IMR-90 (cell line): Measurements from ENCODE around the gene BTBD9. TPM values are rescaled to one million over a fixed set of nuclear protein-coding genes. Genes with fewer than 3 reads are reported as not detected.

ENCODE experiments used
- ATAC-seq: fragments of 200-7000 bp; cut with Tn5 transposase; 2 replicates; pipeline ENCODE4 v1.9.1; 2020; ENCODE audit warnings: low read depth, mild to moderate bottlenecking, moderate library complexity
- BruUV-seq: library from RNA; stranded (reverse); fragments of 400-500 nt; replicated peaks from 2 replicates; lab custom pipeline; 2021; lab: Mats Ljungman, UMichigan
- CTCF ChIA-PET: fragments of 300-600 bp; formaldehyde crosslinking; extraction: SDS; loops from one replicate; lab custom pipeline; 2021; ENCODE audit warnings: antibody characterized with exemption; lab: Yijun Ruan, JAX
- POLR2A ChIA-PET: fragments of 300-600 bp; sonication (Branson Sonifier 250); formaldehyde crosslinking; loops from one replicate; lab custom pipeline; 2022; ENCODE audit warnings: antibody characterized with exemption; ENCODE audit not compliant: unreplicated experiment; lab: Charles Lee
- DNase-seq: peaks from one replicate; pipeline ENCODE4 v3.0.0; 2013
- H2AFZ ChIP-seq: replicated peaks from 2 replicates; pipeline ENCODE3; 2013; ENCODE audit warnings: low read length, mild to moderate bottlenecking; ENCODE audit not compliant: poor library complexity
- H2AK5ac ChIP-seq: 2 replicates; pipeline ENCODE4 v1.6.1; 2013; ENCODE audit warnings: low read depth, low read length, inconsistent platforms
- H2AK9ac ChIP-seq: replicated peaks from 2 replicates; pipeline ENCODE3; 2013; ENCODE audit warnings: mild to moderate bottlenecking, low read depth, low read length, moderate library complexity; ENCODE audit not compliant: poor library complexity
- H2BK120ac ChIP-seq: 2 replicates; pipeline ENCODE4 v1.6.1; 2013; ENCODE audit warnings: low read depth, low read length, inconsistent platforms
- H2BK15ac ChIP-seq: 3 replicates; pipeline ENCODE4 v1.6.1; 2013; ENCODE audit warnings: low read depth, low read length, inconsistent platforms
- H2BK20ac ChIP-seq: 2 replicates; pipeline ENCODE4 v1.6.1; 2013; ENCODE audit warnings: low read depth, mild to moderate bottlenecking, inconsistent platforms, low read length, moderate library complexity
- H2BK5ac ChIP-seq: 2 replicates; pipeline ENCODE4 v1.6.1; 2013; ENCODE audit warnings: mild to moderate bottlenecking, low read depth, low read length, inconsistent platforms; ENCODE audit not compliant: poor library complexity, severe bottlenecking
- H3K14ac ChIP-seq: replicated peaks from 2 replicates; pipeline ENCODE4 v1.6.1; 2013; ENCODE audit warnings: low read depth, low read length, inconsistent platforms
- H3K18ac ChIP-seq: 2 replicates; pipeline ENCODE4 v1.6.1; 2013; ENCODE audit warnings: low read depth, low read length, control low read depth
- H3K23ac ChIP-seq: 2 replicates; pipeline ENCODE4 v1.6.1; 2013; ENCODE audit warnings: low read depth, low read length, inconsistent platforms
- H3K27ac ChIP-seq: 2 replicates; pipeline ENCODE4 v1.5.1; 2013; ENCODE audit warnings: mild to moderate bottlenecking, control low read depth, low read length; ENCODE audit not compliant: insufficient read depth
- H3K27me3 ChIP-seq: 2 replicates; pipeline ENCODE4 v1.6.1; 2013; ENCODE audit warnings: low read length; ENCODE audit not compliant: control insufficient read depth, insufficient read depth
- H3K36me3 ChIP-seq: 2 replicates; pipeline ENCODE4 v1.6.1; 2013; ENCODE audit warnings: low read length, mixed read lengths; ENCODE audit not compliant: control insufficient read depth, insufficient read depth
- H3K4ac ChIP-seq: 2 replicates; pipeline ENCODE4 v1.6.1; 2013; ENCODE audit warnings: low read depth, low read length, inconsistent platforms
- H3K4me1 ChIP-seq: 2 replicates; pipeline ENCODE4 v1.6.1; 2013; ENCODE audit warnings: low read length, mixed read lengths; ENCODE audit not compliant: control insufficient read depth, insufficient read depth
- H3K4me2 ChIP-seq: 2 replicates; pipeline ENCODE4 v1.6.1; 2013; ENCODE audit warnings: low read depth, mild to moderate bottlenecking, control low read depth, low read length, moderate library complexity
- H3K4me3 ChIP-seq: 2 replicates; pipeline ENCODE4 v1.5.1; 2013; ENCODE audit warnings: low read depth, mild to moderate bottlenecking, control low read depth, low read length, moderate library complexity; ENCODE audit not compliant: insufficient read depth
- H3K56ac ChIP-seq: 2 replicates; pipeline ENCODE4 v1.6.1; 2013; ENCODE audit warnings: low read length, inconsistent platforms; ENCODE audit not compliant: insufficient read depth; ENCODE audit errors: extremely low read depth
- H3K79me1 ChIP-seq, 2 experiments: 2 replicates each; pipeline ENCODE4 v1.6.1; 2013; ENCODE audit warnings: low read length in 2 of 2, inconsistent platforms in 1 of 2, low read depth in 1 of 2
- H3K9ac ChIP-seq: 2 replicates; pipeline ENCODE4 v1.6.1; 2013; ENCODE audit warnings: low read depth, low read length, control low read depth
- H3K9me1 ChIP-seq: 2 replicates; pipeline ENCODE4 v1.6.1; 2013; ENCODE audit warnings: low read length, inconsistent platforms; ENCODE audit not compliant: insufficient read depth
- H3K9me3 ChIP-seq: 2 replicates; pipeline ENCODE4 v1.6.1; 2013; ENCODE audit warnings: low read length; ENCODE audit not compliant: control insufficient read depth, insufficient read depth
- H4K20me1 ChIP-seq: 2 replicates; pipeline ENCODE4 v1.6.1; 2013; ENCODE audit warnings: low read length, inconsistent platforms; ENCODE audit not compliant: insufficient read depth
- H4K5ac ChIP-seq: 2 replicates; pipeline ENCODE4 v1.6.1; 2013; ENCODE audit warnings: mild to moderate bottlenecking, low read depth, low read length, control low read depth
- H4K8ac ChIP-seq, 2 experiments: 2 replicates each; pipeline ENCODE4 v1.6.1; 2013; ENCODE audit warnings: low read depth in 2 of 2, low read length in 2 of 2, control low read depth in 1 of 2, inconsistent platforms in 1 of 2
- H4K91ac ChIP-seq: 2 replicates; pipeline ENCODE4 v1.6.1; 2013; ENCODE audit warnings: low read depth, low read length, inconsistent platforms; ENCODE audit not compliant: insufficient read depth
- CEBPB ChIP-seq: IDR thresholded peaks from 2 replicates; pipeline ENCODE4 v1.6.1; 2012; ENCODE audit warnings: low read depth, low read length, improper control_type of control experiment
- FOS ChIP-seq: fragments of 150-350 bp; IDR thresholded peaks from 2 replicates; pipeline ENCODE4 v1.6.1; 2016; ENCODE audit warnings: low read depth, low read length
- MAFK ChIP-seq: IDR thresholded peaks from 2 replicates; pipeline ENCODE4 v1.6.1; 2012; ENCODE audit warnings: low read depth, low read length, improper control_type of control experiment
- MAZ ChIP-seq: IDR thresholded peaks from 2 replicates; pipeline ENCODE4 v1.6.1; 2012; ENCODE audit warnings: low read depth, mild to moderate bottlenecking, low read length, improper control_type of control experiment, moderate library complexity, borderline replicate concordance
- MXI1 ChIP-seq: IDR thresholded peaks from 2 replicates; pipeline ENCODE4 v1.6.1; 2012; ENCODE audit warnings: low read depth, mild to moderate bottlenecking, low read length, moderate library complexity, borderline replicate concordance
- NFE2L2 ChIP-seq: fragments of 150-350 bp; IDR thresholded peaks from 2 replicates; pipeline ENCODE4 v1.6.1; 2016; ENCODE audit warnings: low read depth, mild to moderate bottlenecking, low read length
- POLR2A ChIP-seq: IDR thresholded peaks from 2 replicates; pipeline ENCODE4 v1.6.1; 2012; ENCODE audit warnings: mild to moderate bottlenecking, low read depth, low read length
- RAD21 ChIP-seq: IDR thresholded peaks from 2 replicates; pipeline ENCODE4 v1.6.1; 2012; ENCODE audit warnings: low read length, improper control_type of control experiment
- RCOR1 ChIP-seq: IDR thresholded peaks from 2 replicates; pipeline ENCODE4 v1.6.1; 2012; ENCODE audit warnings: mild to moderate bottlenecking, low read length, improper control_type of control experiment; ENCODE audit not compliant: insufficient replicate concordance
- SMC3 ChIP-seq: fragments of 150-350 bp; IDR thresholded peaks from 2 replicates; pipeline ENCODE4 v1.6.1; 2016; ENCODE audit warnings: low read depth, mild to moderate bottlenecking, antibody characterized with exemption, low read length, moderate library complexity
- WGBS, 2 experiments: methylation state at CpG; one replicate each; pipeline versions ENCODE4 v1.1.5 to v1.1.7; 2013; ENCODE audit warnings: missing lambda C conversion rate in 2 of 2; ENCODE audit not compliant: insufficient read length in 1 of 2; ENCODE audit errors: extremely low coverage in 2 of 2; 5-methylcytosine and 5-hydroxymethylcytosine counted together
- dilution Hi-C: fragments of 300-500 bp; cut with HindIII; formaldehyde crosslinking; loops from one replicate; pipeline ENCODE4 v1.14.3; 2018; ENCODE audit warnings: low sequenced_read_pairs; ENCODE audit not compliant: unreplicated experiment
- in situ Hi-C: fragments of 300-500 bp; cut with MboI; formaldehyde crosslinking; loops from 3 replicates; pipeline ENCODE4 v1.14.3; 2019; ENCODE audit warnings: low sequenced_read_pairs, inconsistent platforms, mixed read lengths
- intact Hi-C: fragments of 100-400 bp; cut with micrococcal nuclease; formaldehyde crosslinking; loops from 2 replicates; pipeline ENCODE4 v1.10.0; 2022
- polyA plus RNA-seq, 3 experiments: library from polyadenylated mRNA; depleted of rRNA; stranded (reverse); fragments of >200 nt; gene quantifications; 2 replicates each; pipeline ENCODE4 v1.2.3, GENCODE V29; 2012; ENCODE audit warnings: low replicate concordance in 1 of 3
- total RNA-seq: library from RNA; depleted of rRNA; stranded (reverse); fragments of >200 nt; gene quantifications from 2 replicates; pipeline ENCODE4 v1.2.3, GENCODE V29; 2012
- TF ChIP-seq, protein P1 (sequence below): fragments of 150-350 bp; IDR thresholded peaks from 2 replicates; pipeline ENCODE4 v1.6.1; 2016; ENCODE audit warnings: low read depth, mild to moderate bottlenecking, low read length, moderate library complexity, borderline replicate concordance

Gene BTBD9
- total and polyA plus RNA-seq, 2 of the 4 experiments (the other 2 are of a cell fraction), result 4.1 to 22.0 TPM

GRCh38 chr6:38281126-38281525 lies 358.6 kb downstream of the BTBD9 start:
- dilution Hi-C loops, result no loop called here
- in situ Hi-C loops, result no loop called here
- no peak overlapping the region for H2AK5ac ChIP-seq
- no peak for ATAC-seq
- no peak overlapping the region for H2AK9ac ChIP-seq
- no peak for DNase-seq
- H3K18ac ChIP-seq, result no peak overlapping the region
- H3K27ac ChIP-seq, result no peak overlapping the region
- no peaks in the 10 kb centered on the region for H4K20me1 ChIP-seq
- TF ChIP-seq MXI1 (no peak), FOS (no peak), MAZ (no peak), MAFK (no peak), RAD21 (no peak), CEBPB (no peak), POLR2A (no peak), NFE2L2 (no peak), SMC3 (no peak), RCOR1 (no peak)
- TF ChIP-seq, protein P1, sequence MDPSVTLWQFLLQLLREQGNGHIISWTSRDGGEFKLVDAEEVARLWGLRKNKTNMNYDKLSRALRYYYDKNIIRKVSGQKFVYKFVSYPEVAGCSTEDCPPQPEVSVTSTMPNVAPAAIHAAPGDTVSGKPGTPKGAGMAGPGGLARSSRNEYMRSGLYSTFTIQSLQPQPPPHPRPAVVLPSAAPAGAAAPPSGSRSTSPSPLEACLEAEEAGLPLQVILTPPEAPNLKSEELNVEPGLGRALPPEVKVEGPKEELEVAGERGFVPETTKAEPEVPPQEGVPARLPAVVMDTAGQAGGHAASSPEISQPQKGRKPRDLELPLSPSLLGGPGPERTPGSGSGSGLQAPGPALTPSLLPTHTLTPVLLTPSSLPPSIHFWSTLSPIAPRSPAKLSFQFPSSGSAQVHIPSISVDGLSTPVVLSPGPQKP, result no peak
- no peak overlapping the region for H3K4ac ChIP-seq
- no peak overlapping the region for H2BK15ac ChIP-seq
- H3K9ac ChIP-seq, result no peak overlapping the region
- no peak overlapping the region for H3K56ac ChIP-seq
- H3K4me1 ChIP-seq, result no peaks in the 10 kb centered on the region
- H2AFZ ChIP-seq, result no peak overlapping the region
- no peak overlapping the region for H2BK5ac ChIP-seq
- H3K14ac ChIP-seq, result no peak overlapping the region
- H4K5ac ChIP-seq, result no peak overlapping the region
- no peak overlapping the region for H3K4me2 ChIP-seq
- H3K4me3 ChIP-seq, result no peak overlapping the region
- H2BK120ac ChIP-seq, result no peak overlapping the region
- ChIA-PET CTCF (no interaction called here), POLR2A (no interaction called here)
- H4K8ac ChIP-seq, result no peak overlapping the region
- no TSS peak for BruUV-seq
- H3K23ac ChIP-seq, result no peak overlapping the region
- no peaks in the 10 kb centered on the region for H3K79me1 ChIP-seq
- intact Hi-C loops, result no loop called here
- no peaks in the 10 kb centered on the region for H3K27me3 ChIP-seq
- H2BK20ac ChIP-seq, result no peak overlapping the region
- H3K9me1 ChIP-seq, result peaks cover 5% of the 10 kb centered on the region; the same call in 1 of the 2 replicates
- H4K91ac ChIP-seq, result no peak overlapping the region
- H3K36me3 ChIP-seq, result no peaks in the 10 kb centered on the region
- no peaks in the 10 kb centered on the region for H3K9me3 ChIP-seq
- no CpG with 5 or more reads among the region's 2 CpGs for WGBS, 2 experiments
